Measurements from ENCODE around the gene DOCK6.

Gene DOCK6

DNA sequence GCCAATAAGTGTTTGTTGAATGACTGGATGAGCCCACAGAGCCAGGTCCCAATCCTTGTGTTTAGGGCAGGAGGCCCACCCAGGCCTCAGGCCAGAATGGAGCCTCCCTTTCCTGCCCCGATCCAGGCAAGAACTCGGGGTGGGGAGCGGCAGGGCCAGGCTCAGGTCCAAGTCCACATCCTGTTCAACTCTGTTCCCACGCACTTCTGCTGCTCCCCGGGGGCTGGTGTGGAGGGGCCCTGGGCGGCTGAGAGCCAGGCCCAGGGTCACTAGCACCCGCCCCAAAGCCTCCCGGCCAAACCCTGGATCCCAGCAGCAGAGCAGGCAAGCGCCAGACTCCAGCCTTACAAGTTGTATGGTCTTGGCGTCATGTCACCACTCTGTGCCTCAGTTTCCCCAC is 14.9 kb downstream of the DOCK6 start:
- DNase-seq (ENCODE audit: low spot score), result no peak

DNA sequence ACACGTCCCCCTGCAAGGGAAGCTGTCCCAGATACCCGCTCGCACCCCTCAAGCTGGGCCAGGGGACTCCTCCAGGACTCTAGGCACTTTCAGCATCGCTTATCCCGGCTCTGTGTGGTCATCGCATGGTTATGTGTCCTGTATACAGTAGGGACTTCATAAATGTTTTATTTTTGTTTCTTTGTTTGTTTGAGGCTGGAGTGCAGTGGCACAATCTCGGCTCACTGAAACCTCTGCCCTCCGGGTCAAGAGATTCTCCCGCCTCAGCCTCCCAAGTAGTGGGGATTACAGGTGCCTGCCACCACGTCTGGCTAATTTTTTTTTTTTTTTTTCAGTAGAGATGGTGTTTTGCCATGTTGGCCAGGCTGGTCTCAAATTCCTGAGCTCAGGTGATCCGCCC is 15.4 kb downstream of the DOCK6 start:
- DNase-seq (ENCODE audit: low spot score), result no peak

DNA sequence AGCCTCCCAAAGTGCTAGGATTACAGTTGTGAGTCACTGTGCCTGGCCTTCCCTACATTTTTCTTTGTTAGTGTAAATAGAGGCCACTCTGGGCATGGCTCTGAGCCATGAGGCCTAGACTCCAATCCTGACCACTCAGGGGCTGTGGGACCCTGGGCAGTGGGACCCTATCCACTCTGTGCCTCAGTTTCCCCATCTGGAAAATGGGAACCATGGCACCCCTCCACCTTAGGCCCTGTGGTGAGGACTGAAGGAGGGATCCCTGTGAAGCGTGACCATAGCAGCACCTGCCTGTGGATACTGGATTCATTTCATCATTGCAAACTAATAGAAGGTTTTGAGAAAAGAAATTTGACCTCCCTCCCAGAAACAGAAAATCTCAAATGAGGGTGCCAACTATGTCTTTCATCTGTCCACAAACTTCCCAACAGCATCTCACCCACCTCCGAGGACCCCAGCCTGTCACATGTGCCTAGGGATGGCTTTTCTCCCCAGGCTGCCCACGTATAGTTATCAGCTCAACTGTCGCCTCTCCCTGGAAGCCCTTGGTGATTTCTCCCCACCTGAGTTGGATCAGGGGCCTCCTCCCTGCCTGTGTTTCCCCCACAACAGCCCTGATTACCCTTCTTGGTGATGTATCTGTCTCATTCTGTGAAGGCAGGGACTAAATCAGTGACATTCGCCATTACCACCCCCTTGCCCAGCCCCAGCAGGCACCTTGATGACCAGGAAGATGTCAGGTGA is 17.3 kb downstream of the DOCK6 start:
- DNase-seq (ENCODE audit: low spot score), result no peak

- DNase-seq (ENCODE audit: low spot score), result no peak
Measured at GRCh38 chr19:11243798-11244169, 18.5 kb downstream of the DOCK6 start.

- DNase-seq (ENCODE audit: low spot score), result peak; percentile 99
Measured at GRCh38 chr19:11242864-11243797, 19.2 kb downstream of the DOCK6 start.

GRCh38 chr19:11242025-11242424 is 20.3 kb downstream of the DOCK6 start:
- DNase-seq (ENCODE audit: low spot score), result no peak

- DNase-seq (ENCODE audit: low spot score), result no peak
Measured at GRCh38 chr19:11240008-11240444, 22.3 kb downstream of the DOCK6 start.

DNA sequence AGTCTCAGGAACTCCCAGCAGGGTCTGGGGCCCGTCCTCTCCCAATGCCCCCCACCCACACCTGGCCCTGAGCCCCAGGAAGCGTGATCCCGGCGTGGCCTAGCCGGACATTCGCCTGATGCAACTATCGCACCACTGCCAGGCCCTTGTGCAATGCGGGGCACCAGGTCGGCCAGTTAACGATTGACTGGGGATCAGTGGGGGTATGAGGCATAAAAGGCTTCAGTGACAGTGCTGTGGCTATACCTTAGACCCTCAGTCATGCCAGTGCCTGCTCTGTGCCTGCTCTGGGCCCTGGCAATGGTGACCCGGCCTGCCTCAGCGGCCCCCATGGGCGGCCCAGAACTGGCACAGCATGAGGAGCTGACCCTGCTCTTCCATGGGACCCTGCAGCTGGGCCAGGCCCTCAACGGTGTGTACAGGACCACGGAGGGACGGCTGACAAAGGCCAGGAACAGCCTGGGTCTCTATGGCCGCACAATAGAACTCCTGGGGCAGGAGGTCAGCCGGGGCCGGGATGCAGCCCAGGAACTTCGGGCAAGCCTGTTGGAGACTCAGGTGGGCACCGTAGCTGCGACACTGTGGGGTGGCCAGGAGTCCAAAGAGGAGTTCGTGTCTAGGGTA is 22.8 kb downstream of the DOCK6 start, which contains the start of gene ANGPTL8:
Gene ANGPTL8, plus strand, starts transcription at position 243 of the 624 bp plus-strand sequence. Its CDS starts 19 bp downstream, at position 262.
- no peak for DNase-seq (ENCODE audit: low spot score)

DNA sequence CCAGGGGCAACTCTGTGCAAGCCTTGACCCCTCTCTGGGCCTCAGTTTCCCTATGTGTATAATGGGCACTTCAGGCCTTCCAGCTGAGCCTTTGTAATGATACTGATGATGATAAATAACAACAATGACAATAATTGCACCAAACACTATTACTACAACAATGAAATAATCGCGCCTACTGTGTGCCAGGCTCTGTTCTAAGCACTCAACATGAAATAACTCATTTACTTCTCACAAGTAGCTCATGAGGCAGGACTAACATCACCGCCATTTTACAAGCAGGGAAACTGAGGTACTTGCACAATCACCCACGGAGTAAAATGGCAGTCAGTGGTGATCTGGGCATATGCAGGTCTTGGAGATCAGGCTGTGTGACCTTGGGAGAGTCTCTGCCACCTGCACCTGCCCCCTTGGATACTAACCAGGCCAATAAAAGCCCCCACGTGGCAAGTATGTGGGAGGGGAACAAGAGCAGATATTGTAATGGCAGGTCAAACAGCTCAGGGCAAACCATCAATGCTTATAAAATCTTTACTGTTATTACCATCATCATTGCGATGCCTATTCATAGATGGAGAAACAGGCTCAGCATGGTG is 23.4 kb downstream of the DOCK6 start:
- no peak for DNase-seq (ENCODE audit: low spot score)

DNA sequence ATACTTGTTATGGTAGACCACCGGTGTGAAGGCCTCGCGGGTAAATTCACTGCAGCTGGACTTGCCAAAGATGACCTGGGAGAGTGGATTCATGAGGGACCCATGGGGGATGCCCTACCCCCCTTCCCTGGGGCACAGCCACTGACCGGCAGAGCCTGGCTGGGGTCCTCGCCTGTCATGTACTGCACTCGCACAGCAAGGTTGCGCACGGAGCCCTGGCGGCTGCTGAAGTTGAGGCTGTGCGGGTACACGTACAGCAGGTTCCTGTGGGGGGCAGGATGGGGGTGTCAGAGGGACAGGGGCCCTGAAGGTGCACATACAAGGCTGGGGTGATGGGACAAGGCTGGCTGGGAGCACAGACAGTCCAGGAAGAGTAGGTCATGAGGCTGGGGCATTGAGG is 24.3 kb downstream of the DOCK6 start:
- no peak for DNase-seq (ENCODE audit: low spot score)

- no peak for DNase-seq (ENCODE audit: low spot score)
Measured at GRCh38 chr19:11237321-11237720, 25.0 kb downstream of the DOCK6 start.

DNA sequence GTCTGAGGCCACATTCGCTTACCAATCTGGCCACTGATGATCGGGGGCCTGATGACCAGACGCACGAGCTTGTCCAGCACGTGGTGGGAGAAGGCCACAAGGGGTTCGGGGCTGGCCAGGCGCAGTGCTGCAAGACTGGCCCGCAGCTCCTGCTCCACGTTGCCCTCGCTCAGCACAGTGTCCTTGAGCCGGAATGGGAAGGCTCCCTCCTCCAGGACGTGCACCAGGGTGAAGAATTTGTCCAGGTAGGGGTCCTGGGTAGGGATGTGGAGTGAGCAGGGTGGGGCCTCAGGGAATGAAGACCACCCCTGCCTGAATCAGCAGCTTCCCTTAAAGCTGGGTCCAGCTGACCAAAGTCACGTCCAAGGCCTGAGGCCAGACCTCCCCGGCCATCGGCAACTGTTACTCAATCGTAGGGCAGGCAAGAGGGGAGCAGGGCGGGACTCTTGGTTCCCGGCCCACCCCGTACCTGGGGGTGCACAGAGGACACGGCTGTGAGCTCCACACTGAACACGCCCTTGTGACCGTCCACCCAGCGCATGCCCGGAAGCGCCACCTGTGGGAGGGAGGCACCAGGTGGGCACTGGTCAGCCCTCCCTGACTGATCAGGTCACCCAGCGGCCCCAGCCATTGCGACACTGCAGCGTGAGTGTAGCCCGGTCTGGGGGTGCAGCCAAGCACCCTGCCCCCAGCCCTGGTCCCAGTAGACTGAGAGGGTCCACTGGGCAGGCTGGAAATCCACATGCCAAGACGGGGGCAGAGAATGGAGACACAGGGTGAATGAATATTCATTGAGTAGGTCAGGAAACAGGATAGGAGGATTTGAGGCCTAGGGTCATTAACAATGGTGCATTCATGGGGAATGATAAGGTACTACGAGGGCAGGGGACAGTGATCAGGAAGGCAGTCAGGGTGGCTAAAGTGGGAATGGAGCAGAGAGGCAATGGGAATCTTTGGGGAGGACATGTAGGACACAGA is 25.7 kb downstream of the DOCK6 start:
- DNase-seq (ENCODE audit: low spot score), result no peak

DNA sequence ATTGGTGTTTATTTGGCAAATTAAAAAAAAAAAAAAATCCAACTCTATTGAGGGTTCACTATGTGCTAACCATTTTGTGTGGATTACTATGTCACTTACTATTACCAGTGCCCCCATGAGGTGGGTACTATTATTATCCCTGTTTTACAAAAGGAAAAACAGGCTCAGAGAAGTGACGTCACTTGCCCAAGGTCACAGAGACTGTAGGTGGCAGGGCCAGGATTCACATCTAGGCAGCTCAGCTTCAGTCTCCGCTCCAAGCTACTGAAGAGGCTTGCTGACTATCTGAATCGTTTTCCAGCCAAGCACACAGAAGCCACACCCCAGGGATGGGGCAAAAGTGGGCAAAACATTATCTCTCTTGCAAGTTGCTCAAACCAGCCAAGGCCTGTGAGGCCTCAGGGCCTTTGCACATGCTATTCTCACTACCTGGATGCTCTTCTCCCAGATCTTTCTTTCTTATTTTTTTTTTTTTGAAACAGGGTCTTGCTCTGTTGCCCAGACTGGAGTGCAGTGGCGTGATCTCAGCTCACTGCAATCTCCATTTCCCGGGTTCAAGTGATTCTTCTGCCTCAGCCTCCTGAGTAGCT is 27.7 kb downstream of the DOCK6 start:
- DNase-seq (ENCODE audit: low spot score), result no peak

GRCh38 chr19:11233073-11233472 is 29.3 kb downstream of the DOCK6 start:
- no peak for DNase-seq (ENCODE audit: low spot score)

DNA sequence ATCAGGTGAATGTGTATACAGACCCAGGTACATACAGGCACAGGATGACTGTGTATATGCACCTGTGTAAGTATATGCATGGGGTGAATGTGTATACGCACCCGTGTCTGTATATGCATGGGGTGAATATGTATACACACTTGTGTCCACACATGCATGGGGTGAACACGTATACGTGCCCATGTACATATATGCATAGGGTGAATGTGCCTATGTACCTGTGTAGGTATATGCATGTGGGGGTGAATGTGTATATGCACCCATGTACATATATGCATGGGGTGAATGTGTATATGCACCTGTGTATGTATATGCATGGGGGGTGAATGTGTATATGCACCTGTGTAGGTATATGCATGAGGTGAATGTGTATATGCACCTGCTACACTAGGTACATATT is 29.8 kb downstream of the DOCK6 start:
- no peak for DNase-seq (ENCODE audit: low spot score)

- DNase-seq (ENCODE audit: low spot score), result no peak
Measured at GRCh38 chr19:11230621-11231386, 31.5 kb downstream of the DOCK6 start.

DNA sequence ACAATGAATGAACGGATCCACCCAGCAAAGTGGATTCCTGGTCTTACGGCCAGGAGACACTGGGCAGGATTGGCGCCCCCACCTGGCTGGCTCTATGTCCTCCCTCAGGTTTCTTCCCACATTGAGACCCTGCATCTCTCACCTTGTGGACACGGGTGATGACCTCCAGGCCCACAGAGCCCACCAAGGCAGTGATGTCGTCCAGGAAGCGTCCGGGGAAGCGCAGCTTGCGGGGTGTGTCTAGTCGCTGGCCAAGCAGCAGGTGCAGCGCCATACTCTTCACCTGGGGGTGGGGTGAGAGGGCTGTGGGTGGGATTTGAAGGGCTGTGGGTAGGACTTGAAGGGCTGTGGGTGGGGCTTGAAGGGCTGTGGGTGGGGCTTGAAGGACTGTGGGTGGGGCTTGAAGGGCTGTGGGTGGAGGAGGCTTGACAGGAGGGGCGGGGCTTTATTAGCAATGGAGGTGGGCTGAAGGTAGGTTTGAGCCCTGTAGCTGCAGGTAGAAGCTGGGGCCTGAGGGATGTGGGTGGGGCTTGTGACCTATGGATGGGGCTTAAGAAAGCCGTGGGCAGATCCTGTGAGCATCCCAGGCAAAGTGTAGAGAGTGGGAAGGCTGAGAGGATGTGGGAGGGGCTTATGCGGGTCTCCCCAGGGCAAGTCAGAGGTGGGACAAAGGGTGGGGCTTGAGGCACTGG is 35.0 kb downstream of the DOCK6 start:
- DNase-seq (ENCODE audit: low spot score), result no peak

DNA sequence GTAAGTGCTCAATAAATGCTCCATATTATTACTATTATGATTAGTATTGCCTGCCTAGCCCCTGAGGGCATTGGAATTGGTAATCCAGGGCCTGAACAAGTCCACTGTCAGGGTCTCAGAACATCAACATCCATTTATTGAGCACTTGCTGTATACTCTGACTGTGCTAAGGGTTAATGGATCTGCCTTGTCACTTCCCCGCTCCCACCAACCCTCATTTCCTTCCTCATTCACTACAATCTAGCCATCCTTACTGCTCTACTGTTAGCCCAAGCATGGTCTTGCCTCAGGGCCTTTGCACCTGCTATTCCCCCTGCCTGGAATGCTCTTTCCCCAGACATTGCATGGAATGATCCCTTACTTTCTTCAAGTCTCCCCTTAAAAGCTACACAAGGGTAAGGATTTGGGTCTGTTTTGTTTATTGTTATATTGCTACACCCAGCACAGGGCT is 35.6 kb downstream of the DOCK6 start:
- DNase-seq (ENCODE audit: low spot score), result no peak

GRCh38 chr19:11225815-11226214 is 36.5 kb downstream of the DOCK6 start:
- DNase-seq (ENCODE audit: low spot score), result no peak

Data from AG08396 (cell line).